SK-N-MC (cell line): Measurements from ENCODE around the gene STRIT1.

Experiments used
- EZH2 ChIP-seq: fragments of 200-600 bp; sonication (generic); IDR thresholded peaks from one replicate; pipeline ENCODE4 v1.6.1; 2017; ENCODE audit warnings: antibody characterized with exemption
- FOXP2 ChIP-seq: optimal IDR thresholded peaks from 2 replicates; pipeline ENCODE3; 2011; ENCODE audit warnings: mild to moderate bottlenecking, moderate library complexity; ENCODE audit not compliant: insufficient read depth; ENCODE audit errors: extremely low read length, control extremely low read depth
- POLR2AphosphoS5 ChIP-seq: IDR thresholded peaks from 2 replicates; pipeline ENCODE4 v1.6.1; 2012; ENCODE audit warnings: mild to moderate bottlenecking, low read depth, low read length, borderline replicate concordance

- TF ChIP-seq POLR2AphosphoS5 (no peak), EZH2 (no peak), FOXP2 (no peak)
These were observed 32.8 kb upstream of the STRIT1 start for GRCh38 chr3:155326244-155326643.
